ENCODE data around the gene ABCG1. TPM values are rescaled to one million over a fixed set of nuclear protein-coding genes. Genes with fewer than 3 reads are reported as not detected.

Gene ABCG1
- total RNA-seq, 3 donors from 2014 or later = 10.6 to 26.2 (median 23.7) TPM

DNA sequence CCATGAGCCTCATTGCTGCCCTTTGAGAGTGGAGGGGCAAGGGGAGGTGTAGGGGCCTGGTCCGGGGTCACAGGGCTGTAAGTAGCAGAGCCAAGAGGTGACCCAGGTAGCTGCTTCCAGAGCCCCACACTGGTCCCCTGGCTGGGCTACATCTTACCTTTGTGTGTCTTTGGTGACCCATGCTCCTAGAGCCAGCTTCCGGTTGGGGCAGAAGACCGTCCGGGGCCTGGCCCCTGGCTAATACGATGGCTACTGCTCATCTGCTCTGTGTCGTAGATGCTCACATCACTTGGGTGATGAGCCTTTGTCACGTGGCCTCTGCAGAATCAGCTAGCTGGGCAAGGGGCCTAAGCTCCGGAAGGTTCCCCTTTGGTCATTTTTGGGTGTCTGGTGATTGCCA is 20.6 kb downstream of the ABCG1 start:
- H3K4me1 ChIP-seq = no peaks in the 10 kb centered on the region
- no peaks in the 10 kb centered on the region for H3K27me3 ChIP-seq
- intact Hi-C loops (cut with DNase I; ENCODE audit: low total_unique reads) = no loop called here
- no peak overlapping the region for H3K27ac ChIP-seq
- DNase-seq (ENCODE audit: low spot score in 2 of 2) = no peak
- H3K36me3 ChIP-seq = no peaks in the 10 kb centered on the region
- H3K9me3 ChIP-seq = no peaks in the 10 kb centered on the region
- no peak for TF ChIP-seq POLR2A (IDR thresholded peaks at IDR 0.05)
- no peak for TF ChIP-seq POLR2AphosphoS5 (IDR thresholded peaks at IDR 0.05)
- TF ChIP-seq, protein P1, sequence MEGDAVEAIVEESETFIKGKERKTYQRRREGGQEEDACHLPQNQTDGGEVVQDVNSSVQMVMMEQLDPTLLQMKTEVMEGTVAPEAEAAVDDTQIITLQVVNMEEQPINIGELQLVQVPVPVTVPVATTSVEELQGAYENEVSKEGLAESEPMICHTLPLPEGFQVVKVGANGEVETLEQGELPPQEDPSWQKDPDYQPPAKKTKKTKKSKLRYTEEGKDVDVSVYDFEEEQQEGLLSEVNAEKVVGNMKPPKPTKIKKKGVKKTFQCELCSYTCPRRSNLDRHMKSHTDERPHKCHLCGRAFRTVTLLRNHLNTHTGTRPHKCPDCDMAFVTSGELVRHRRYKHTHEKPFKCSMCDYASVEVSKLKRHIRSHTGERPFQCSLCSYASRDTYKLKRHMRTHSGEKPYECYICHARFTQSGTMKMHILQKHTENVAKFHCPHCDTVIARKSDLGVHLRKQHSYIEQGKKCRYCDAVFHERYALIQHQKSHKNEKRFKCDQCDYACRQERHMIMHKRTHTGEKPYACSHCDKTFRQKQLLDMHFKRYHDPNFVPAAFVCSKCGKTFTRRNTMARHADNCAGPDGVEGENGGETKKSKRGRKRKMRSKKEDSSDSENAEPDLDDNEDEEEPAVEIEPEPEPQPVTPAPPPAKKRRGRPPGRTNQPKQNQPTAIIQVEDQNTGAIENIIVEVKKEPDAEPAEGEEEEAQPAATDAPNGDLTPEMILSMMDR (IDR thresholded peaks at IDR 0.05) = no peak
- no peak overlapping the region for H3K4me3 ChIP-seq

DNA sequence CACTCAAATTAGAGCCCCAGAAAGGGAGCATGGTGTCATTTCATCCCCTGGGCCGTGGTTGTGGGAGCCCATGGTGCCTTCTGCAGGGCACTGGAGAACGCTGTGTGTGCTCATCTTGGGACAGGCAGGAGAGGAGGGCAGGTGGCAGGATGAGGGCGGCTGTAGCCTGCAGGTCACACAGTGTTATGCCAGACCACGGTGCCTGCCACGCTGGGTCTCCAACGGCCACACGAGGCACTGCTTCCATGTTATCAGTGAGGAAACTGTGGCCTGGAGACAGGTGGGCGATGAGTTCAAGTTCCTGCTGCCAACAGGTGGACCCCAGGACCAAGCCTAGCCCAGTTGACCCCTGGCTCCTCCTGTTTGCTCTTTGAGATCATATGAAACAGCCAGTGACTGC is 21.0 kb downstream of the ABCG1 start:
- Histone ChIP-seq H3K9me3 (no peaks in the 10 kb centered on the region), H3K4me1 (no peaks in the 10 kb centered on the region), H3K4me3 (no peak overlapping the region), H3K36me3 (no peaks in the 10 kb centered on the region), H3K27me3 (no peaks in the 10 kb centered on the region), H3K27ac (no peak overlapping the region)
- no peak for TF ChIP-seq POLR2AphosphoS5 (IDR thresholded peaks at IDR 0.05)
- TF ChIP-seq, protein P1 (IDR thresholded peaks at IDR 0.05) = no peak
- TF ChIP-seq POLR2A (IDR thresholded peaks at IDR 0.05) = no peak
- DNase-seq (ENCODE audit: low spot score in 2 of 2) = no peak
- intact Hi-C loops (cut with DNase I; ENCODE audit: low total_unique reads) = no loop called here

DNA sequence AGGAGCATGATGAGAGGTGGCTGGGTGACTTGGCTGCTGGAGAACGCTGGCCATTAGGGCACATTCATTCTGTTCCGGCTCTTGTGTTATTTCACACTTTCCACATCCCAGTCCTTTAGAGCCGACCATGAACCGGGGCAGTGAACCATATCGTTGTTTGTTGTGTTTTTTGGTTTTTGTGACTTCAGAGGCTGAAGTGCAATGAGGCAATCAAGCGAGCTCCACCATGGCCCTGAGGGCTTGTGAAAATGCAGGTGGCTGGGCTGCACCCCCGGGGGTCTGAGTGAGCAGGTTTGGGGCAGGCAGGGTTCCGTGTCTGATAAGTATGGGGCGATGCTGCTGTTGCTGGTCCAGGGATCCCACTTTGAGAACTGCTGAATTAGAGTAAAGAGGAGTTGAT is 23.7 kb downstream of the ABCG1 start:
- no peak for TF ChIP-seq POLR2A (IDR thresholded peaks at IDR 0.05)
- TF ChIP-seq POLR2AphosphoS5 (IDR thresholded peaks at IDR 0.05) = no peak
- TF ChIP-seq, protein P1 (IDR thresholded peaks at IDR 0.05) = no peak
- H3K36me3 ChIP-seq = no peaks in the 10 kb centered on the region
- no peak overlapping the region for H3K27ac ChIP-seq
- intact Hi-C loops (cut with DNase I; ENCODE audit: low total_unique reads) = no loop called here
- H3K9me3 ChIP-seq = no peaks in the 10 kb centered on the region
- no peaks in the 10 kb centered on the region for H3K4me1 ChIP-seq
- no peak overlapping the region for H3K4me3 ChIP-seq
- no peak for DNase-seq (ENCODE audit: low spot score in 2 of 2)
- no peaks in the 10 kb centered on the region for H3K27me3 ChIP-seq

DNA sequence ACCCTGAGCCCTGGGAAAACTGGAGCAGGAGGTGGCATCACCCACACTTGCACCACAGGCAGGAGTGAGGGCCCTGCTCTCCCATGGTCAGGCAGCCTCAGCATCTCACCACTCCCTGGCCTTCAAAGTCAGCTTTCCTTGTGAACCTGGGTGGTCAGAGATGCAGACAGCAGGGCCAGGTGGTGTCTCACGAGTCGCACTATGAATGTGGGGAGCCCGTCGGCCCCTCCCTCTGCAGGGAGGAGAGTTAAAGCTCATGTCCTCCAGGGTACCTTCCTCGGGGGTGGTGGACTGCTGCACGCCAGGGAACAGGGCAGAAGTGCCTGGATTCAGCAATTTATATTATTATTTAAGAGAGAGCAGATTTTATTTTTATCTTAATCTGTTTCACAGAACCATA is 24.1 kb downstream of the ABCG1 start:
- Histone ChIP-seq H3K4me3 (no peak overlapping the region), H3K27ac (no peak overlapping the region), H3K4me1 (no peaks in the 10 kb centered on the region), H3K9me3 (no peaks in the 10 kb centered on the region), H3K27me3 (no peaks in the 10 kb centered on the region), H3K36me3 (no peaks in the 10 kb centered on the region)
- TF ChIP-seq, protein P1 (IDR thresholded peaks at IDR 0.05) = no peak
- intact Hi-C loops (cut with DNase I; ENCODE audit: low total_unique reads) = no loop called here
- no peak for DNase-seq (ENCODE audit: low spot score in 2 of 2)

DNA sequence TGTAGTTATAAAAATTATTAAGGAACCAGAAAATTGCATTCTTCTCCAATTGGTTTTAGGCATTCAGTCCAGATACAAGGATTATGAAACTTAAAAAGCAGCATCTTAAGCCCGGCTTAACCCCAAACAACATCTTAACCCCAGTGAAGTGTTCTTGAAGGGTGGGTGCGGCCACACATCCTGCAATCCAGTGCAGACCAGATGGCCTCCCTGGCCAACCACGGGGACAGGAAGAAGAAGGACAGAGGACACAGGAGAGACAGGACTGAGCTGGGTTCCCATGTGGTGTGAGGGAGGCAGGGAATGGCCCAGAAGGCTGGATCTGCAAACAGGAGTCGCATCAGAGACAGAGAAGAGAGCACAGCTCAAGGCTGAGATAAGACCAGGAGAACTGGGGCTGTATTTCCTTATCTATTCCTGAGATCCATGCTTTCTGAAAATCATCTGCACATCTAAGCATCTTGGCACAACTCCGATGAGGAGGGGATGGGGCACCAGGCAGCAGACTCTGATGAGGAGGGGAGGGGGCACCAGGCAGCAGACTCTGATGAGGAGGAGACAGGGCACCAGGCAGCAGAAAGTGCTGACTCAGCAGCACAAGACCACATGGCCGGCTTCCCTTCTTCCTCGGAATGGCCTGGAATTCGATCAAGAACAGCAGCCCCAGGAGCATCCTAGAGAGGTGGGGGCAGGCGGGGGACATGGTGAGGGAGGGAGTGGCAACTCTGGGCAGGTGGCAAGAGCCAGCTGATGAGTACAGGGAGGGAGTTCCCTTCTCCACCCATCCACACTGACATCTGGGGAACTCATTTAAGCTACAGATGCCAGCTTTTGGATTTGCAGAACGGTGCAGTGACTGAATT is 26.6 kb downstream of the ABCG1 start:
- Histone ChIP-seq H3K9me3 (no peaks in the 10 kb centered on the region), H3K27me3 (no peaks in the 10 kb centered on the region), H3K27ac (no peak overlapping the region), H3K4me3 (no peak overlapping the region), H3K36me3 (no peaks in the 10 kb centered on the region), H3K4me1 (no peaks in the 10 kb centered on the region)
- no peak for DNase-seq (ENCODE audit: low spot score in 2 of 2)
- intact Hi-C loops (cut with DNase I; ENCODE audit: low total_unique reads) = no loop called here
- TF ChIP-seq POLR2AphosphoS5 (IDR thresholded peaks at IDR 0.05) = no peak
- TF ChIP-seq POLR2A (IDR thresholded peaks at IDR 0.05) = no peak
- TF ChIP-seq, protein P1 (IDR thresholded peaks at IDR 0.05) = no peak
